Esophagus (tissue), 2 donors: ENCODE results near the gene MPRIP. TPM values are rescaled to one million over a fixed set of nuclear protein-coding genes. Genes with fewer than 3 reads are reported as not detected.
A peak's percentile ranks its signal among the peaks of the same experiment; 100 is the strongest.

ENCODE experiments used
- H3K27ac ChIP-seq, 2 donors: one replicate each; pipeline ENCODE4 v1.5.1; 2013; ENCODE audit warnings: low read depth in 2 of 2, mild to moderate bottlenecking in 2 of 2, inconsistent platforms in 1 of 2, low read length in 1 of 2, moderate library complexity in 1 of 2
- H3K27me3 ChIP-seq, 2 donors: one replicate each; pipeline ENCODE4 v1.6.1; 2013; ENCODE audit warnings: low read length in 2 of 2, control low read depth in 1 of 2, mild to moderate bottlenecking in 1 of 2; ENCODE audit not compliant: insufficient read depth in 2 of 2, control insufficient read depth in 1 of 2
- H3K36me3 ChIP-seq, 2 donors: one replicate each; pipeline ENCODE4 v1.6.1; 2013; ENCODE audit warnings: low read length in 1 of 2; ENCODE audit not compliant: control insufficient read depth in 2 of 2, insufficient read depth in 2 of 2
- H3K4me1 ChIP-seq, 2 donors: one replicate each; pipeline ENCODE4 v1.6.1; 2013; ENCODE audit warnings: low read length in 1 of 2; ENCODE audit not compliant: control insufficient read depth in 2 of 2, insufficient read depth in 2 of 2
- H3K4me3 ChIP-seq, 2 donors: one replicate each; pipeline ENCODE4 v1.5.1; 2013; ENCODE audit warnings: low read length in 2 of 2, mild to moderate bottlenecking in 2 of 2, low read depth in 1 of 2, moderate library complexity in 1 of 2
- H3K9me3 ChIP-seq, 2 donors: one replicate each; pipeline ENCODE4 v1.6.1; 2013; ENCODE audit warnings: mild to moderate bottlenecking in 2 of 2, low read depth in 1 of 2, low read length in 1 of 2, moderate library complexity in 1 of 2; ENCODE audit not compliant: control insufficient read depth in 2 of 2, insufficient read depth in 1 of 2
- WGBS, 2 donors: extraction: QIAGEN DNeasy Blood & Tissue Kit; methylation state at CpG; one replicate each; pipeline ENCODE4 v1.1.7; 2013; 5-methylcytosine and 5-hydroxymethylcytosine counted together
- polyA plus RNA-seq, 2 donors: library from polyadenylated mRNA; stranded (reverse); fragments of 200-250 nt; gene quantifications; one replicate each; pipeline ENCODE4 v1.2.3, GENCODE V29; 2013
- donor health status: healthy with polysubstance abuse.
- donor health status: Bipolar disorder and iron deficiency.

The MPRIP gene
- polyA plus RNA-seq, 2 donors: 122 to 226 TPM

GRCh38 chr17:17200311-17200710 lies 158.1 kb downstream of the MPRIP start:
- 73 to 74% methylated on average over 7 of the region's 7 CpGs for WGBS, 2 donors
- Histone ChIP-seq H3K27ac (peak overlapping the region in 1 of 2 donors; percentile 24), H3K36me3 (peaks cover 0 to 4% of the 10 kb centered on the region in 2 donors)

GRCh38 chr17:17200831-17201230 lies 158.6 kb downstream of the MPRIP start:
- no peak overlapping the region for H3K4me3 ChIP-seq
- H3K27me3 ChIP-seq: no peaks in the 10 kb centered on the region
- WGBS, 2 donors: 51 to 65% methylated on average over 5 of the region's 5 CpGs
- peak overlapping the region; percentile 42 to 69 for H3K27ac ChIP-seq
- H3K4me1 ChIP-seq: peaks cover 10 to 15% of the 10 kb centered on the region in 2 donors
- H3K9me3 ChIP-seq: no peaks in the 10 kb centered on the region
- peaks cover 0 to 4% of the 10 kb centered on the region in 2 donors for H3K36me3 ChIP-seq

More at GRCh38 chr17:17200311-17200710, 158.1 kb downstream of the MPRIP start:
- H3K4me3 ChIP-seq: no peak overlapping the region
- peaks cover 10% of the 10 kb centered on the region in 2 donors for H3K4me1 ChIP-seq
- H3K9me3 ChIP-seq: no peaks in the 10 kb centered on the region
- no peaks in the 10 kb centered on the region for H3K27me3 ChIP-seq

- Histone ChIP-seq H3K9me3 (peaks cover 0 to under 1% of the 10 kb centered on the region in 2 donors), H3K36me3 (peaks cover 0 to 4% of the 10 kb centered on the region in 2 donors), H3K4me1 (peaks cover 10 to 17% of the 10 kb centered on the region in 2 donors), H3K27ac (peak overlapping the region; percentile 42 to 69), H3K4me3 (no peak overlapping the region), H3K27me3 (no peaks in the 10 kb centered on the region)
- WGBS, 2 donors: 82 to 85% methylated on average over 10 of the region's 10 CpGs
Measured at GRCh38 chr17:17201271-17201670, 159.0 kb downstream of the MPRIP start.

GRCh38 chr17:17201907-17202306 lies 159.7 kb downstream of the MPRIP start:
- Histone ChIP-seq H3K36me3 (peaks cover 0 to 4% of the 10 kb centered on the region in 2 donors), H3K9me3 (peaks cover 0 to 4% of the 10 kb centered on the region in 2 donors), H3K27ac (peak overlapping the region in 1 of 2 donors; percentile 13), H3K4me1 (peaks cover 14 to 20% of the 10 kb centered on the region in 2 donors), H3K27me3 (no peaks in the 10 kb centered on the region), H3K4me3 (no peak overlapping the region)
- WGBS, 2 donors: 80 to 88% methylated on average over 8 of the region's 8 CpGs

- peaks cover 0 to 4% of the 10 kb centered on the region in 2 donors for H3K9me3 ChIP-seq
- no peak overlapping the region for H3K4me3 ChIP-seq
- peak overlapping the region; percentile 2 to 69 for H3K27ac ChIP-seq
- WGBS, 2 donors: 85 to 86% methylated on average over 15 of the region's 15 CpGs
- peaks cover 0 to 4% of the 10 kb centered on the region in 2 donors for H3K36me3 ChIP-seq
- peaks cover 11 to 20% of the 10 kb centered on the region in 2 donors for H3K4me1 ChIP-seq
- H3K27me3 ChIP-seq: no peaks in the 10 kb centered on the region
Measured at GRCh38 chr17:17203173-17203730, 161.0 kb downstream of the MPRIP start.

- H3K4me3 ChIP-seq: no peak overlapping the region
- WGBS, 2 donors: 44 to 52% methylated on average over 15 of the region's 15 CpGs
- peaks cover 0 to 4% of the 10 kb centered on the region in 2 donors for H3K36me3 ChIP-seq
- peak overlapping the region; percentile 29 to 90 for H3K27ac ChIP-seq
- H3K4me1 ChIP-seq: peaks cover 11 to 20% of the 10 kb centered on the region in 2 donors
- no peaks in the 10 kb centered on the region for H3K27me3 ChIP-seq
- peaks cover 0 to 4% of the 10 kb centered on the region in 2 donors for H3K9me3 ChIP-seq
Measured at GRCh38 chr17:17204041-17204591, 161.9 kb downstream of the MPRIP start.

- Histone ChIP-seq H3K36me3 (peaks cover 0 to 4% of the 10 kb centered on the region in 2 donors), H3K9me3 (peaks cover 0 to 4% of the 10 kb centered on the region in 2 donors), H3K27ac (peak overlapping the region in 1 of 2 donors; percentile 90), H3K4me1 (peaks cover 11 to 20% of the 10 kb centered on the region in 2 donors), H3K4me3 (peak overlapping the region in 1 of 2 donors; percentile 45), H3K27me3 (no peaks in the 10 kb centered on the region)
- 62 to 65% methylated on average over 14 of the region's 14 CpGs for WGBS, 2 donors
Measured at GRCh38 chr17:17204635-17205231, 162.5 kb downstream of the MPRIP start.

GRCh38 chr17:17205368-17206123 lies 163.3 kb downstream of the MPRIP start:
- Histone ChIP-seq H3K4me1 (peaks cover 11 to 20% of the 10 kb centered on the region in 2 donors), H3K4me3 (peak overlapping the region; percentile 45 to 46)
- WGBS, 2 donors: 3 to 4% methylated on average over 69 to 70 of the region's 70 CpGs

More at GRCh38 chr17:17205368-17206123, 163.3 kb downstream of the MPRIP start:
- no peaks in the 10 kb centered on the region for H3K27me3 ChIP-seq
- H3K36me3 ChIP-seq: peaks cover 0 to 4% of the 10 kb centered on the region in 2 donors
- H3K27ac ChIP-seq: peak overlapping the region; percentile 66 to 90
- peaks cover 0 to 4% of the 10 kb centered on the region in 2 donors for H3K9me3 ChIP-seq
